ENCODE results near the gene PLAAT3.
"Not testable (repeated sequence)": the region's sequence is repeated elsewhere in the genome, so short reads cannot be mapped to it uniquely, and the experiment has no call there.

The PLAAT3 gene

GRCh38 chr11:63583357-63583677 lies 30.9 kb downstream of the PLAAT3 start:
- in situ Hi-C loops (cut with HindIII; ENCODE audit: low sequenced_read_pairs) = no loop called here
- no peak for DNase-seq (ENCODE audit: low read depth, low spot score)

GRCh38 chr11:63581224-63581623 lies 33.0 kb downstream of the PLAAT3 start:
- H3K4me3 ChIP-seq (ENCODE audit: low read depth, low read length); in situ Hi-C loops (cut with HindIII; ENCODE audit: low sequenced_read_pairs); DNase-seq (ENCODE audit: low read depth, low spot score): not testable (repeated sequence)

More at GRCh38 chr11:63583357-63583677, 30.9 kb downstream of the PLAAT3 start:
- H3K4me3 ChIP-seq (ENCODE audit: low read depth, low read length) = no peak overlapping the region
- no peak for TF ChIP-seq CTCF (IDR thresholded peaks at IDR 0.05; ENCODE audit: low read depth, low read length)

GRCh38 chr11:63578882-63579281 lies 35.4 kb downstream of the PLAAT3 start:
- DNase-seq (ENCODE audit: low read depth, low spot score); in situ Hi-C loops (cut with HindIII; ENCODE audit: low sequenced_read_pairs); H3K4me3 ChIP-seq (ENCODE audit: low read depth, low read length): not testable (repeated sequence)

- in situ Hi-C loops (cut with HindIII; ENCODE audit: low sequenced_read_pairs) = no loop called here
- TF ChIP-seq CTCF (IDR thresholded peaks at IDR 0.05; ENCODE audit: low read depth, low read length) = no peak
- H3K4me3 ChIP-seq (ENCODE audit: low read depth, low read length) = no peak overlapping the region
- peak; percentile 29 for DNase-seq (ENCODE audit: low read depth, low spot score)
These were observed 39.2 kb downstream of the PLAAT3 start for GRCh38 chr11:63574856-63575602.

GRCh38 chr11:63573881-63574855 lies 40.1 kb downstream of the PLAAT3 start:
- no peak overlapping the region for H3K4me3 ChIP-seq (ENCODE audit: low read depth, low read length)
- TF ChIP-seq CTCF (IDR thresholded peaks at IDR 0.05; ENCODE audit: low read depth, low read length) = peak; percentile 15
- in situ Hi-C loops (cut with HindIII; ENCODE audit: low sequenced_read_pairs) = no loop called here
- DNase-seq (ENCODE audit: low read depth, low spot score) = peak; percentile 80

- TF ChIP-seq CTCF (IDR thresholded peaks at IDR 0.05; ENCODE audit: low read depth, low read length) = no peak
- DNase-seq (ENCODE audit: low read depth, low spot score) = no peak
- no peak overlapping the region for H3K4me3 ChIP-seq (ENCODE audit: low read depth, low read length)
- in situ Hi-C loops (cut with HindIII; ENCODE audit: low sequenced_read_pairs) = no loop called here
These were observed 42.1 kb downstream of the PLAAT3 start for GRCh38 chr11:63572026-63572688.

- no peak for DNase-seq (ENCODE audit: low read depth, low spot score)
These were observed 44.7 kb downstream of the PLAAT3 start for GRCh38 chr11:63569570-63569969.

More at GRCh38 chr11:63569570-63569969, 44.7 kb downstream of the PLAAT3 start:
- in situ Hi-C loops (cut with HindIII; ENCODE audit: low sequenced_read_pairs) = no loop called here
- no peak overlapping the region for H3K4me3 ChIP-seq (ENCODE audit: low read depth, low read length)
- TF ChIP-seq CTCF (IDR thresholded peaks at IDR 0.05; ENCODE audit: low read depth, low read length) = no peak

All from astrocyte of the spinal cord (primary cell).